Colon (tissue), 2 donors: ENCODE data around the gene FAM20C.

ENCODE experiments used
- FAIRE-seq: peaks from 2 replicates; lab custom pipeline; 2012; peaks lifted over from hg19 to GRCh38; lab: Jason Lieb, UNC
- donor health status: control.
- donor health status: control.

The FAM20C gene

GRCh38 chr7:307970-308369 lies 115.6 kb downstream of the FAM20C start:
- no peak for FAIRE-seq

GRCh38 chr7:309586-310228 lies 117.3 kb downstream of the FAM20C start:
- no peak for FAIRE-seq
